ENCODE results near the gene ZSCAN9. TPM values are rescaled to one million over a fixed set of nuclear protein-coding genes. Genes with fewer than 3 reads are reported as not detected.

Gene ZSCAN9
- total and polyA plus RNA-seq, 2 of the 8 experiments (the other 6 are each of a cell fraction or from before 2014, with no cell fraction given), result 10.8 to 13.6 TPM

DNA sequence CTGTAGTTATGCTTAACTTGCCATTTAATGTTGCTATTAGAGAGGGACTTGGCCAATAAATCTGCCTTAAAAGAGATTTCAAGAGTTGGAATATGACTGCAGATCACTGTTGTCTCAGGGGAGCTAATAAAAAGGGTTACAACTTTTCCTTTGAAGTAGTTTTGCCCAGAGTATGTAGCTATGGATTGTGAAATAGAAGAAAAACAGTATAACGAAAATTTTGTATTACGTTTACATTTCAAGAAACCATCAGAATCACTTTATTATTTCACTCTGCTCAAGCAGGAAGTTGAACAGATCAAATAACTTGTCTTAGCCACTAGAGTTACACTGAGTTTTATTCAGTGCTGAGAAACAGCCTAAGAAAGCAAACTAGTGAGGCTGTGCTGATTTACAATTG, 38.8 kb downstream of the ZSCAN9 start (continued):
- TF ChIP-seq, protein P1, sequence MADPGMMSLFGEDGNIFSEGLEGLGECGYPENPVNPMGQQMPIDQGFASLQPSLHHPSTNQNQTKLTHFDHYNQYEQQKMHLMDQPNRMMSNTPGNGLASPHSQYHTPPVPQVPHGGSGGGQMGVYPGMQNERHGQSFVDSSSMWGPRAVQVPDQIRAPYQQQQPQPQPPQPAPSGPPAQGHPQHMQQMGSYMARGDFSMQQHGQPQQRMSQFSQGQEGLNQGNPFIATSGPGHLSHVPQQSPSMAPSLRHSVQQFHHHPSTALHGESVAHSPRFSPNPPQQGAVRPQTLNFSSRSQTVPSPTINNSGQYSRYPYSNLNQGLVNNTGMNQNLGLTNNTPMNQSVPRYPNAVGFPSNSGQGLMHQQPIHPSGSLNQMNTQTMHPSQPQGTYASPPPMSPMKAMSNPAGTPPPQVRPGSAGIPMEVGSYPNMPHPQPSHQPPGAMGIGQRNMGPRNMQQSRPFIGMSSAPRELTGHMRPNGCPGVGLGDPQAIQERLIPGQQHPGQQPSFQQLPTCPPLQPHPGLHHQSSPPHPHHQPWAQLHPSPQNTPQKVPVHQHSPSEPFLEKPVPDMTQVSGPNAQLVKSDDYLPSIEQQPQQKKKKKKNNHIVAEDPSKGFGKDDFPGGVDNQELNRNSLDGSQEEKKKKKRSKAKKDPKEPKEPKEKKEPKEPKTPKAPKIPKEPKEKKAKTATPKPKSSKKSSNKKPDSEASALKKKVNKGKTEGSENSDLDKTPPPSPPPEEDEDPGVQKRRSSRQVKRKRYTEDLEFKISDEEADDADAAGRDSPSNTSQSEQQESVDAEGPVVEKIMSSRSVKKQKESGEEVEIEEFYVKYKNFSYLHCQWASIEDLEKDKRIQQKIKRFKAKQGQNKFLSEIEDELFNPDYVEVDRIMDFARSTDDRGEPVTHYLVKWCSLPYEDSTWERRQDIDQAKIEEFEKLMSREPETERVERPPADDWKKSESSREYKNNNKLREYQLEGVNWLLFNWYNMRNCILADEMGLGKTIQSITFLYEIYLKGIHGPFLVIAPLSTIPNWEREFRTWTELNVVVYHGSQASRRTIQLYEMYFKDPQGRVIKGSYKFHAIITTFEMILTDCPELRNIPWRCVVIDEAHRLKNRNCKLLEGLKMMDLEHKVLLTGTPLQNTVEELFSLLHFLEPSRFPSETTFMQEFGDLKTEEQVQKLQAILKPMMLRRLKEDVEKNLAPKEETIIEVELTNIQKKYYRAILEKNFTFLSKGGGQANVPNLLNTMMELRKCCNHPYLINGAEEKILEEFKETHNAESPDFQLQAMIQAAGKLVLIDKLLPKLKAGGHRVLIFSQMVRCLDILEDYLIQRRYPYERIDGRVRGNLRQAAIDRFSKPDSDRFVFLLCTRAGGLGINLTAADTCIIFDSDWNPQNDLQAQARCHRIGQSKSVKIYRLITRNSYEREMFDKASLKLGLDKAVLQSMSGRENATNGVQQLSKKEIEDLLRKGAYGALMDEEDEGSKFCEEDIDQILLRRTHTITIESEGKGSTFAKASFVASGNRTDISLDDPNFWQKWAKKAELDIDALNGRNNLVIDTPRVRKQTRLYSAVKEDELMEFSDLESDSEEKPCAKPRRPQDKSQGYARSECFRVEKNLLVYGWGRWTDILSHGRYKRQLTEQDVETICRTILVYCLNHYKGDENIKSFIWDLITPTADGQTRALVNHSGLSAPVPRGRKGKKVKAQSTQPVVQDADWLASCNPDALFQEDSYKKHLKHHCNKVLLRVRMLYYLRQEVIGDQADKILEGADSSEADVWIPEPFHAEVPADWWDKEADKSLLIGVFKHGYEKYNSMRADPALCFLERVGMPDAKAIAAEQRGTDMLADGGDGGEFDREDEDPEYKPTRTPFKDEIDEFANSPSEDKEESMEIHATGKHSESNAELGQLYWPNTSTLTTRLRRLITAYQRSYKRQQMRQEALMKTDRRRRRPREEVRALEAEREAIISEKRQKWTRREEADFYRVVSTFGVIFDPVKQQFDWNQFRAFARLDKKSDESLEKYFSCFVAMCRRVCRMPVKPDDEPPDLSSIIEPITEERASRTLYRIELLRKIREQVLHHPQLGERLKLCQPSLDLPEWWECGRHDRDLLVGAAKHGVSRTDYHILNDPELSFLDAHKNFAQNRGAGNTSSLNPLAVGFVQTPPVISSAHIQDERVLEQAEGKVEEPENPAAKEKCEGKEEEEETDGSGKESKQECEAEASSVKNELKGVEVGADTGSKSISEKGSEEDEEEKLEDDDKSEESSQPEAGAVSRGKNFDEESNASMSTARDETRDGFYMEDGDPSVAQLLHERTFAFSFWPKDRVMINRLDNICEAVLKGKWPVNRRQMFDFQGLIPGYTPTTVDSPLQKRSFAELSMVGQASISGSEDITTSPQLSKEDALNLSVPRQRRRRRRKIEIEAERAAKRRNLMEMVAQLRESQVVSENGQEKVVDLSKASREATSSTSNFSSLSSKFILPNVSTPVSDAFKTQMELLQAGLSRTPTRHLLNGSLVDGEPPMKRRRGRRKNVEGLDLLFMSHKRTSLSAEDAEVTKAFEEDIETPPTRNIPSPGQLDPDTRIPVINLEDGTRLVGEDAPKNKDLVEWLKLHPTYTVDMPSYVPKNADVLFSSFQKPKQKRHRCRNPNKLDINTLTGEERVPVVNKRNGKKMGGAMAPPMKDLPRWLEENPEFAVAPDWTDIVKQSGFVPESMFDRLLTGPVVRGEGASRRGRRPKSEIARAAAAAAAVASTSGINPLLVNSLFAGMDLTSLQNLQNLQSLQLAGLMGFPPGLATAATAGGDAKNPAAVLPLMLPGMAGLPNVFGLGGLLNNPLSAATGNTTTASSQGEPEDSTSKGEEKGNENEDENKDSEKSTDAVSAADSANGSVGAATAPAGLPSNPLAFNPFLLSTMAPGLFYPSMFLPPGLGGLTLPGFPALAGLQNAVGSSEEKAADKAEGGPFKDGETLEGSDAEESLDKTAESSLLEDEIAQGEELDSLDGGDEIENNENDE (IDR thresholded peaks at IDR 0.05; ENCODE audit: insufficient replicate concordance, low read length), result no peak
- TF ChIP-seq, protein P2, sequence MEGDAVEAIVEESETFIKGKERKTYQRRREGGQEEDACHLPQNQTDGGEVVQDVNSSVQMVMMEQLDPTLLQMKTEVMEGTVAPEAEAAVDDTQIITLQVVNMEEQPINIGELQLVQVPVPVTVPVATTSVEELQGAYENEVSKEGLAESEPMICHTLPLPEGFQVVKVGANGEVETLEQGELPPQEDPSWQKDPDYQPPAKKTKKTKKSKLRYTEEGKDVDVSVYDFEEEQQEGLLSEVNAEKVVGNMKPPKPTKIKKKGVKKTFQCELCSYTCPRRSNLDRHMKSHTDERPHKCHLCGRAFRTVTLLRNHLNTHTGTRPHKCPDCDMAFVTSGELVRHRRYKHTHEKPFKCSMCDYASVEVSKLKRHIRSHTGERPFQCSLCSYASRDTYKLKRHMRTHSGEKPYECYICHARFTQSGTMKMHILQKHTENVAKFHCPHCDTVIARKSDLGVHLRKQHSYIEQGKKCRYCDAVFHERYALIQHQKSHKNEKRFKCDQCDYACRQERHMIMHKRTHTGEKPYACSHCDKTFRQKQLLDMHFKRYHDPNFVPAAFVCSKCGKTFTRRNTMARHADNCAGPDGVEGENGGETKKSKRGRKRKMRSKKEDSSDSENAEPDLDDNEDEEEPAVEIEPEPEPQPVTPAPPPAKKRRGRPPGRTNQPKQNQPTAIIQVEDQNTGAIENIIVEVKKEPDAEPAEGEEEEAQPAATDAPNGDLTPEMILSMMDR (IDR thresholded peaks at IDR 0.05; ENCODE audit: control extremely low read depth in 1 of 3, insufficient read depth in 1 of 3, low read depth in 1 of 3, low read length in 3 of 3), result no peak
- TF ChIP-seq RNF2 (IDR thresholded peaks at IDR 0.05; ENCODE audit: borderline replicate concordance, low read depth, low read length, missing control alignments, poor library complexity, severe bottlenecking), result no peak

All from H1 (cell line).